Colonic mucosa (tissue), 4 donors: Measurements from ENCODE around the gene DRG1. TPM values are rescaled to one million over a fixed set of nuclear protein-coding genes. Genes with fewer than 3 reads are reported as not detected.
"Not testable (repeated sequence)": the region's sequence is repeated elsewhere in the genome, so short reads cannot be mapped to it uniquely, and the experiment has no call there.

Source experiments
- DNase-seq: peaks from one replicate; pipeline ENCODE4 v3.0.0-alpha.2; 2020
- H3K27ac ChIP-seq: fragments of 200-600 bp; one replicate; pipeline ENCODE4 v1.8.0; 2021
- H3K27me3 ChIP-seq: fragments of 200-600 bp; one replicate; pipeline ENCODE4 v1.8.0; 2021
- H3K36me3 ChIP-seq: fragments of 200-600 bp; one replicate; pipeline ENCODE4 v1.8.0; 2021
- H3K4me1 ChIP-seq: fragments of 200-600 bp; one replicate; pipeline ENCODE4 v1.8.0; 2021; ENCODE audit warnings: mild to moderate bottlenecking
- H3K4me3 ChIP-seq: fragments of 200-600 bp; one replicate; pipeline ENCODE4 v1.8.0; 2021
- H3K9ac ChIP-seq, 2 donors: one replicate each; pipeline ENCODE4 v1.7.0; 2013; ENCODE audit warnings: control low read depth in 2 of 2, low read depth in 2 of 2, low read length in 2 of 2
- H3K9me3 ChIP-seq: fragments of 200-600 bp; one replicate; pipeline ENCODE4 v1.8.0; 2021
- intact Hi-C: fragments of 100-400 bp; cut with DNase I; formaldehyde crosslinking; loops from one replicate; pipeline ENCODE4 v1.14.1; 2022
- total RNA-seq, 2 donors: library from RNA; stranded (reverse); fragmentation: NEBNext Ultra II Directional in 1 of 2; extraction: Animal tissue kit (Norgen Biotek cat#: 25700) in 1 of 2; gene quantifications; one replicate each; pipeline ENCODE4 v1.2.1, GENCODE V29; 2021
- TF ChIP-seq, protein P1 (sequence below): fragments of 200-600 bp; IDR thresholded peaks from one replicate; pipeline ENCODE4 v1.8.0; 2022; ENCODE audit warnings: antibody characterized with exemption, mild to moderate bottlenecking
- donor health status: healthy.
- donor health status: DM: no; HTN: no; CAD: no.
- donor health status: DM: no; HTN: no; CAD: no.

Gene DRG1
- total RNA-seq, 2 donors from 2014 or later: 43.8 to 48.9 TPM

GRCh38 chr22:31361743-31362142, 37.7 kb upstream of the DRG1 start:
- no peak overlapping the region for H3K27ac ChIP-seq
- no peak overlapping the region for H3K4me3 ChIP-seq
- no peaks in the 10 kb centered on the region for H3K9me3 ChIP-seq
- no peaks in the 10 kb centered on the region for H3K27me3 ChIP-seq
- TF ChIP-seq, protein P1, sequence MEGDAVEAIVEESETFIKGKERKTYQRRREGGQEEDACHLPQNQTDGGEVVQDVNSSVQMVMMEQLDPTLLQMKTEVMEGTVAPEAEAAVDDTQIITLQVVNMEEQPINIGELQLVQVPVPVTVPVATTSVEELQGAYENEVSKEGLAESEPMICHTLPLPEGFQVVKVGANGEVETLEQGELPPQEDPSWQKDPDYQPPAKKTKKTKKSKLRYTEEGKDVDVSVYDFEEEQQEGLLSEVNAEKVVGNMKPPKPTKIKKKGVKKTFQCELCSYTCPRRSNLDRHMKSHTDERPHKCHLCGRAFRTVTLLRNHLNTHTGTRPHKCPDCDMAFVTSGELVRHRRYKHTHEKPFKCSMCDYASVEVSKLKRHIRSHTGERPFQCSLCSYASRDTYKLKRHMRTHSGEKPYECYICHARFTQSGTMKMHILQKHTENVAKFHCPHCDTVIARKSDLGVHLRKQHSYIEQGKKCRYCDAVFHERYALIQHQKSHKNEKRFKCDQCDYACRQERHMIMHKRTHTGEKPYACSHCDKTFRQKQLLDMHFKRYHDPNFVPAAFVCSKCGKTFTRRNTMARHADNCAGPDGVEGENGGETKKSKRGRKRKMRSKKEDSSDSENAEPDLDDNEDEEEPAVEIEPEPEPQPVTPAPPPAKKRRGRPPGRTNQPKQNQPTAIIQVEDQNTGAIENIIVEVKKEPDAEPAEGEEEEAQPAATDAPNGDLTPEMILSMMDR: no peak
- intact Hi-C loops: no loop called here
- H3K4me1 ChIP-seq: no peaks in the 10 kb centered on the region
- H3K36me3 ChIP-seq: no peaks in the 10 kb centered on the region
- no peak overlapping the region for H3K9ac ChIP-seq
- no peak for DNase-seq

- Histone ChIP-seq H3K4me3 (no peak overlapping the region), H3K36me3 (no peaks in the 10 kb centered on the region), H3K27ac (no peak overlapping the region), H3K4me1 (no peaks in the 10 kb centered on the region), H3K9ac (no peak overlapping the region), H3K9me3 (no peaks in the 10 kb centered on the region), H3K27me3 (no peaks in the 10 kb centered on the region)
- DNase-seq: no peak
- TF ChIP-seq, protein P1: no peak
- intact Hi-C loops: no loop called here
These were observed 35.4 kb upstream of the DRG1 start for GRCh38 chr22:31363885-31364465.

DNA sequence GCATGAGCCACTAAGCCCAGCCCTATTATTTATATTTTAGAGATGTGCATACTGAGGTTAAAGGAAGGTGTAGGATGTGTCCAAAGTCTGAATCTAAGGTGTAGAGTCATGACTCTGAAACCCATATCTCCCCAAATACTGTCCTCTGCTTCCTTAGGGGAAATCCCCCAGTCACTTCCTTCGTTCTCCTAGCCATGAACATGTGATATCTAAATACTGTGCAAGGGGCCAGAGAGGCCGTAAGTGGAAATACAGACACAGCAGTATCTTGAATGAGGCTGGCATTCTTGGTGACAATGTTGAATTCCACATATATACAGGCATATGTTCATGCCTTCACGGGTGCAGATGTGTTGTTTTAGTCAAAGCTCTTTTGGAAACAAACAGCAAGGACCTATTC, 32.0 kb upstream of the DRG1 start:
- Histone ChIP-seq H3K36me3 (no peaks in the 10 kb centered on the region), H3K4me1 (no peaks in the 10 kb centered on the region), H3K9me3 (no peaks in the 10 kb centered on the region), H3K27me3 (no peaks in the 10 kb centered on the region), H3K4me3 (no peak overlapping the region), H3K9ac (no peak overlapping the region), H3K27ac (no peak overlapping the region)
- DNase-seq: no peak
- intact Hi-C loops: no loop called here
- TF ChIP-seq, protein P1: no peak

GRCh38 chr22:31377612-31378011, 21.8 kb upstream of the DRG1 start:
- no peak overlapping the region for H3K27ac ChIP-seq
- H3K4me3 ChIP-seq: no peak overlapping the region
- no peaks in the 10 kb centered on the region for H3K36me3 ChIP-seq
- no peaks in the 10 kb centered on the region for H3K4me1 ChIP-seq
- H3K27me3 ChIP-seq: no peaks in the 10 kb centered on the region
- TF ChIP-seq, protein P1: no peak
- no peaks in the 10 kb centered on the region for H3K9me3 ChIP-seq
- intact Hi-C loops: no loop called here
- no peak overlapping the region for H3K9ac ChIP-seq
- DNase-seq: no peak

GRCh38 chr22:31378123-31378522, 21.3 kb upstream of the DRG1 start:
- Histone ChIP-seq H3K9me3 (no peaks in the 10 kb centered on the region), H3K27ac (no peak overlapping the region), H3K9ac (no peak overlapping the region), H3K27me3 (no peaks in the 10 kb centered on the region), H3K4me1 (no peaks in the 10 kb centered on the region), H3K4me3 (no peak overlapping the region), H3K36me3 (no peaks in the 10 kb centered on the region)
- intact Hi-C loops: no loop called here
- TF ChIP-seq, protein P1: no peak
- DNase-seq: no peak

DNA sequence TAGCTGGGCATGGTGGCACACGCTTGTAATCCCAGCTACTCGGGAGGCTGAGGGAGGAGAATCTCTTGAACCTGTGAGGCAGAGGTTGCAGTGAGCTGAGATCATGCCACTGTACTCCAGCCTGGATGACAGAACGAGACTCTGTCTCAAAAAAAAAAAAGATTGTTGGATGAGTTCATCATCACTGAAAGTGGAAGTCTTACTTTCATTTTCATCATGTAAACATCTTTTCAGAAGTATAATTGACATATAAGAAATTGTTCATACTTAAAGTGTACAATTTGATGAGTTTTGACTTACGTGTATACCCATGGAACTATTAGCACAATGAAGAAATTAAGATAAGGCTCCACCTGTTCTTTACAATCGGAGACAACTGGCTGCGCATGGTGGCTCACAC, 20.8 kb upstream of the DRG1 start:
- H3K27me3 ChIP-seq, H3K4me1 ChIP-seq, H3K9ac ChIP-seq, DNase-seq, H3K27ac ChIP-seq, H3K9me3 ChIP-seq, H3K36me3 ChIP-seq, intact Hi-C loops, H3K4me3 ChIP-seq: not testable (repeated sequence)
